PC-3 (cell line): ENCODE results near the gene MAD1L1.

Experiments used
- EZH2phosphoT487 ChIP-seq: fragments of 300-600 bp; sonication (generic); IDR thresholded peaks from 2 replicates; pipeline ENCODE4 v1.6.1; 2018; ENCODE audit warnings: mild to moderate bottlenecking, antibody characterized with exemption, low read length, borderline replicate concordance
- TF ChIP-seq, protein P1 (sequence below): fragments of 300-600 bp; sonication (generic); conservative IDR thresholded peaks from 2 replicates; pipeline ENCODE4 v1.5.1; 2017; ENCODE audit warnings: antibody characterized with exemption, low read depth, mild to moderate bottlenecking, low read length

DNA sequence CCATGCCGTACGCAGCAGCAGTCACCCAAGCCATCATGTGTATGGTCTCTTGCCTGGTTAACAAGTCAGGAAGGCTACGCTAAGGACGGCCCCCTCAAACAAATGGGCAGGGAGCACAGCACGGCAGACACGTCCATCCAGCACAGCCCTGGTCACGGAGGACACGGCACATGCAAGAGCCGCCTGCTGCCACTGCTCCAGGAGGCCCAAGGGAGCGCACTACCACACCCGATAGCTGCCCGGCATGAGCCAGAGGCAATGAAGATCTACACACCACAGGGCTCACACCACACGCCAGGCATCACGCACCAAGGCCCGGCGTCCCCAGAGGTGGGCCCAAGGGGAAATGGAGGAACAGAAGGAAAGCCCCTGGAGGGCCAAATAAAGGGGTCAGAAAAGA lies 134.2 kb downstream of the MAD1L1 start:
- TF ChIP-seq, protein P1, sequence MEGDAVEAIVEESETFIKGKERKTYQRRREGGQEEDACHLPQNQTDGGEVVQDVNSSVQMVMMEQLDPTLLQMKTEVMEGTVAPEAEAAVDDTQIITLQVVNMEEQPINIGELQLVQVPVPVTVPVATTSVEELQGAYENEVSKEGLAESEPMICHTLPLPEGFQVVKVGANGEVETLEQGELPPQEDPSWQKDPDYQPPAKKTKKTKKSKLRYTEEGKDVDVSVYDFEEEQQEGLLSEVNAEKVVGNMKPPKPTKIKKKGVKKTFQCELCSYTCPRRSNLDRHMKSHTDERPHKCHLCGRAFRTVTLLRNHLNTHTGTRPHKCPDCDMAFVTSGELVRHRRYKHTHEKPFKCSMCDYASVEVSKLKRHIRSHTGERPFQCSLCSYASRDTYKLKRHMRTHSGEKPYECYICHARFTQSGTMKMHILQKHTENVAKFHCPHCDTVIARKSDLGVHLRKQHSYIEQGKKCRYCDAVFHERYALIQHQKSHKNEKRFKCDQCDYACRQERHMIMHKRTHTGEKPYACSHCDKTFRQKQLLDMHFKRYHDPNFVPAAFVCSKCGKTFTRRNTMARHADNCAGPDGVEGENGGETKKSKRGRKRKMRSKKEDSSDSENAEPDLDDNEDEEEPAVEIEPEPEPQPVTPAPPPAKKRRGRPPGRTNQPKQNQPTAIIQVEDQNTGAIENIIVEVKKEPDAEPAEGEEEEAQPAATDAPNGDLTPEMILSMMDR = no peak
- no peak for TF ChIP-seq EZH2phosphoT487
